IMR-90 (cell line): ENCODE results near the gene SPRR3. TPM values are rescaled to one million over a fixed set of nuclear protein-coding genes. Genes with fewer than 3 reads are reported as not detected.

Source experiments
- ATAC-seq: fragments of 200-7000 bp; cut with Tn5 transposase; 2 replicates; pipeline ENCODE4 v1.9.1; 2020; ENCODE audit warnings: low read depth, mild to moderate bottlenecking, moderate library complexity
- BruUV-seq: library from RNA; stranded (reverse); fragments of 400-500 nt; replicated peaks from 2 replicates; lab custom pipeline; 2021; lab: Mats Ljungman, UMichigan
- CTCF ChIA-PET: fragments of 300-600 bp; formaldehyde crosslinking; extraction: SDS; loops from one replicate; lab custom pipeline; 2021; ENCODE audit warnings: antibody characterized with exemption; lab: Yijun Ruan, JAX
- POLR2A ChIA-PET: fragments of 300-600 bp; sonication (Branson Sonifier 250); formaldehyde crosslinking; loops from one replicate; lab custom pipeline; 2022; ENCODE audit warnings: antibody characterized with exemption; ENCODE audit not compliant: unreplicated experiment; lab: Charles Lee
- DNase-seq: peaks from one replicate; pipeline ENCODE4 v3.0.0; 2013
- H2AFZ ChIP-seq: replicated peaks from 2 replicates; pipeline ENCODE3; 2013; ENCODE audit warnings: low read length, mild to moderate bottlenecking; ENCODE audit not compliant: poor library complexity
- H2AK5ac ChIP-seq: 2 replicates; pipeline ENCODE4 v1.6.1; 2013; ENCODE audit warnings: low read depth, low read length, inconsistent platforms
- H2AK9ac ChIP-seq: replicated peaks from 2 replicates; pipeline ENCODE3; 2013; ENCODE audit warnings: mild to moderate bottlenecking, low read depth, low read length, moderate library complexity; ENCODE audit not compliant: poor library complexity
- H2BK120ac ChIP-seq: 2 replicates; pipeline ENCODE4 v1.6.1; 2013; ENCODE audit warnings: low read depth, low read length, inconsistent platforms
- H2BK15ac ChIP-seq: 3 replicates; pipeline ENCODE4 v1.6.1; 2013; ENCODE audit warnings: low read depth, low read length, inconsistent platforms
- H2BK20ac ChIP-seq: 2 replicates; pipeline ENCODE4 v1.6.1; 2013; ENCODE audit warnings: low read depth, mild to moderate bottlenecking, inconsistent platforms, low read length, moderate library complexity
- H2BK5ac ChIP-seq: 2 replicates; pipeline ENCODE4 v1.6.1; 2013; ENCODE audit warnings: mild to moderate bottlenecking, low read depth, low read length, inconsistent platforms; ENCODE audit not compliant: poor library complexity, severe bottlenecking
- H3K14ac ChIP-seq: replicated peaks from 2 replicates; pipeline ENCODE4 v1.6.1; 2013; ENCODE audit warnings: low read depth, low read length, inconsistent platforms
- H3K18ac ChIP-seq: 2 replicates; pipeline ENCODE4 v1.6.1; 2013; ENCODE audit warnings: low read depth, low read length, control low read depth
- H3K23ac ChIP-seq: 2 replicates; pipeline ENCODE4 v1.6.1; 2013; ENCODE audit warnings: low read depth, low read length, inconsistent platforms
- H3K27ac ChIP-seq: 2 replicates; pipeline ENCODE4 v1.5.1; 2013; ENCODE audit warnings: mild to moderate bottlenecking, control low read depth, low read length; ENCODE audit not compliant: insufficient read depth
- H3K27me3 ChIP-seq: 2 replicates; pipeline ENCODE4 v1.6.1; 2013; ENCODE audit warnings: low read length; ENCODE audit not compliant: control insufficient read depth, insufficient read depth
- H3K36me3 ChIP-seq: 2 replicates; pipeline ENCODE4 v1.6.1; 2013; ENCODE audit warnings: low read length, mixed read lengths; ENCODE audit not compliant: control insufficient read depth, insufficient read depth
- H3K4ac ChIP-seq: 2 replicates; pipeline ENCODE4 v1.6.1; 2013; ENCODE audit warnings: low read depth, low read length, inconsistent platforms
- H3K4me1 ChIP-seq: 2 replicates; pipeline ENCODE4 v1.6.1; 2013; ENCODE audit warnings: low read length, mixed read lengths; ENCODE audit not compliant: control insufficient read depth, insufficient read depth
- H3K4me2 ChIP-seq: 2 replicates; pipeline ENCODE4 v1.6.1; 2013; ENCODE audit warnings: low read depth, mild to moderate bottlenecking, control low read depth, low read length, moderate library complexity
- H3K4me3 ChIP-seq: 2 replicates; pipeline ENCODE4 v1.5.1; 2013; ENCODE audit warnings: low read depth, mild to moderate bottlenecking, control low read depth, low read length, moderate library complexity; ENCODE audit not compliant: insufficient read depth
- H3K56ac ChIP-seq: 2 replicates; pipeline ENCODE4 v1.6.1; 2013; ENCODE audit warnings: low read length, inconsistent platforms; ENCODE audit not compliant: insufficient read depth; ENCODE audit errors: extremely low read depth
- H3K79me1 ChIP-seq, 2 experiments: 2 replicates each; pipeline ENCODE4 v1.6.1; 2013; ENCODE audit warnings: low read length in 2 of 2, inconsistent platforms in 1 of 2, low read depth in 1 of 2
- H3K9ac ChIP-seq: 2 replicates; pipeline ENCODE4 v1.6.1; 2013; ENCODE audit warnings: low read depth, low read length, control low read depth
- H3K9me1 ChIP-seq: 2 replicates; pipeline ENCODE4 v1.6.1; 2013; ENCODE audit warnings: low read length, inconsistent platforms; ENCODE audit not compliant: insufficient read depth
- H3K9me3 ChIP-seq: 2 replicates; pipeline ENCODE4 v1.6.1; 2013; ENCODE audit warnings: low read length; ENCODE audit not compliant: control insufficient read depth, insufficient read depth
- H4K20me1 ChIP-seq: 2 replicates; pipeline ENCODE4 v1.6.1; 2013; ENCODE audit warnings: low read length, inconsistent platforms; ENCODE audit not compliant: insufficient read depth
- H4K5ac ChIP-seq: 2 replicates; pipeline ENCODE4 v1.6.1; 2013; ENCODE audit warnings: mild to moderate bottlenecking, low read depth, low read length, control low read depth
- H4K8ac ChIP-seq, 2 experiments: 2 replicates each; pipeline ENCODE4 v1.6.1; 2013; ENCODE audit warnings: low read depth in 2 of 2, low read length in 2 of 2, control low read depth in 1 of 2, inconsistent platforms in 1 of 2
- H4K91ac ChIP-seq: 2 replicates; pipeline ENCODE4 v1.6.1; 2013; ENCODE audit warnings: low read depth, low read length, inconsistent platforms; ENCODE audit not compliant: insufficient read depth
- BHLHE40 ChIP-seq: fragments of 150-350 bp; IDR thresholded peaks from 2 replicates; pipeline ENCODE4 v1.6.1; 2016; ENCODE audit warnings: mild to moderate bottlenecking, low read depth, low read length
- CEBPB ChIP-seq: IDR thresholded peaks from 2 replicates; pipeline ENCODE4 v1.6.1; 2012; ENCODE audit warnings: low read depth, low read length, improper control_type of control experiment
- CHD1 ChIP-seq: IDR thresholded peaks from 2 replicates; pipeline ENCODE4 v1.6.1; 2012; ENCODE audit warnings: low read depth, low read length, improper control_type of control experiment
- MAFK ChIP-seq: IDR thresholded peaks from 2 replicates; pipeline ENCODE4 v1.6.1; 2012; ENCODE audit warnings: low read depth, low read length, improper control_type of control experiment
- MAZ ChIP-seq: IDR thresholded peaks from 2 replicates; pipeline ENCODE4 v1.6.1; 2012; ENCODE audit warnings: low read depth, mild to moderate bottlenecking, low read length, improper control_type of control experiment, moderate library complexity, borderline replicate concordance
- MXI1 ChIP-seq: IDR thresholded peaks from 2 replicates; pipeline ENCODE4 v1.6.1; 2012; ENCODE audit warnings: low read depth, mild to moderate bottlenecking, low read length, moderate library complexity, borderline replicate concordance
- POLR2A ChIP-seq: IDR thresholded peaks from 2 replicates; pipeline ENCODE4 v1.6.1; 2012; ENCODE audit warnings: mild to moderate bottlenecking, low read depth, low read length
- RAD21 ChIP-seq: IDR thresholded peaks from 2 replicates; pipeline ENCODE4 v1.6.1; 2012; ENCODE audit warnings: low read length, improper control_type of control experiment
- RCOR1 ChIP-seq: IDR thresholded peaks from 2 replicates; pipeline ENCODE4 v1.6.1; 2012; ENCODE audit warnings: mild to moderate bottlenecking, low read length, improper control_type of control experiment; ENCODE audit not compliant: insufficient replicate concordance
- SMC3 ChIP-seq: fragments of 150-350 bp; IDR thresholded peaks from 2 replicates; pipeline ENCODE4 v1.6.1; 2016; ENCODE audit warnings: low read depth, mild to moderate bottlenecking, antibody characterized with exemption, low read length, moderate library complexity
- WGBS, 2 experiments: methylation state at CpG; one replicate each; pipeline versions ENCODE4 v1.1.5 to v1.1.7; 2013; ENCODE audit warnings: missing lambda C conversion rate in 2 of 2; ENCODE audit not compliant: insufficient read length in 1 of 2; ENCODE audit errors: extremely low coverage in 2 of 2; 5-methylcytosine and 5-hydroxymethylcytosine counted together
- dilution Hi-C: fragments of 300-500 bp; cut with HindIII; formaldehyde crosslinking; loops from one replicate; pipeline ENCODE4 v1.14.3; 2018; ENCODE audit warnings: low sequenced_read_pairs; ENCODE audit not compliant: unreplicated experiment
- in situ Hi-C: fragments of 300-500 bp; cut with MboI; formaldehyde crosslinking; loops from 3 replicates; pipeline ENCODE4 v1.14.3; 2019; ENCODE audit warnings: low sequenced_read_pairs, inconsistent platforms, mixed read lengths
- intact Hi-C: fragments of 100-400 bp; cut with micrococcal nuclease; formaldehyde crosslinking; loops from 2 replicates; pipeline ENCODE4 v1.10.0; 2022
- polyA plus RNA-seq, 3 experiments: library from polyadenylated mRNA; depleted of rRNA; stranded (reverse); fragments of >200 nt; gene quantifications; 2 replicates each; pipeline ENCODE4 v1.2.3, GENCODE V29; 2012; ENCODE audit warnings: low replicate concordance in 1 of 3
- total RNA-seq: library from RNA; depleted of rRNA; stranded (reverse); fragments of >200 nt; gene quantifications from 2 replicates; pipeline ENCODE4 v1.2.3, GENCODE V29; 2012
- TF ChIP-seq, protein P1 (sequence below): conservative IDR thresholded peaks from 2 replicates; pipeline ENCODE4 v1.5.1; 2012; ENCODE audit warnings: mild to moderate bottlenecking, low read depth, low read length, improper control_type of control experiment

Gene SPRR3
- total and polyA plus RNA-seq, 2 of the 4 experiments (the other 2 are of a cell fraction) = not detected

GRCh38 chr1:152998476-152998875 lies 3.1 kb upstream of the SPRR3 start:
- ChIA-PET POLR2A (no interaction called here), CTCF (no interaction called here)
- Histone ChIP-seq H3K4me2 (no peak overlapping the region), H4K20me1 (no peaks in the 10 kb centered on the region), H4K91ac (no peak overlapping the region), H3K9me1 (no peaks in the 10 kb centered on the region), H3K14ac (no peak overlapping the region), H3K27ac (no peak overlapping the region), H3K9me3 (no peaks in the 10 kb centered on the region), H2BK5ac (no peak overlapping the region), H2AK5ac (no peak overlapping the region), H3K4me1 (no peaks in the 10 kb centered on the region), H2BK20ac (no peak overlapping the region), H3K4ac (no peak overlapping the region), H4K8ac (no peak overlapping the region), H3K4me3 (no peak overlapping the region), H2BK15ac (no peak overlapping the region), H2AK9ac (no peak overlapping the region), H3K18ac (no peak overlapping the region), H3K27me3 (no peaks in the 10 kb centered on the region), H2AFZ (no peak overlapping the region), H3K9ac (no peak overlapping the region), H3K79me1 (no peaks in the 10 kb centered on the region), H4K5ac (no peak overlapping the region), H3K36me3 (no peaks in the 10 kb centered on the region), H3K23ac (no peak overlapping the region), H3K56ac (no peak overlapping the region), H2BK120ac (no peak overlapping the region)
- DNase-seq = no peak
- no peak for ATAC-seq
- BruUV-seq = no TSS peak
- WGBS, 2 experiments = 30% methylated on average over 3 of the region's 4 CpGs; no CpG with 5 or more reads in 1 of the 2 experiments
- in situ Hi-C loops = no loop called here
- TF ChIP-seq BHLHE40 (no peak), MAZ (no peak), POLR2A (no peak), RAD21 (no peak), SMC3 (no peak), RCOR1 (no peak), MAFK (no peak), CEBPB (no peak), CHD1 (no peak), MXI1 (no peak)
- TF ChIP-seq, protein P1, sequence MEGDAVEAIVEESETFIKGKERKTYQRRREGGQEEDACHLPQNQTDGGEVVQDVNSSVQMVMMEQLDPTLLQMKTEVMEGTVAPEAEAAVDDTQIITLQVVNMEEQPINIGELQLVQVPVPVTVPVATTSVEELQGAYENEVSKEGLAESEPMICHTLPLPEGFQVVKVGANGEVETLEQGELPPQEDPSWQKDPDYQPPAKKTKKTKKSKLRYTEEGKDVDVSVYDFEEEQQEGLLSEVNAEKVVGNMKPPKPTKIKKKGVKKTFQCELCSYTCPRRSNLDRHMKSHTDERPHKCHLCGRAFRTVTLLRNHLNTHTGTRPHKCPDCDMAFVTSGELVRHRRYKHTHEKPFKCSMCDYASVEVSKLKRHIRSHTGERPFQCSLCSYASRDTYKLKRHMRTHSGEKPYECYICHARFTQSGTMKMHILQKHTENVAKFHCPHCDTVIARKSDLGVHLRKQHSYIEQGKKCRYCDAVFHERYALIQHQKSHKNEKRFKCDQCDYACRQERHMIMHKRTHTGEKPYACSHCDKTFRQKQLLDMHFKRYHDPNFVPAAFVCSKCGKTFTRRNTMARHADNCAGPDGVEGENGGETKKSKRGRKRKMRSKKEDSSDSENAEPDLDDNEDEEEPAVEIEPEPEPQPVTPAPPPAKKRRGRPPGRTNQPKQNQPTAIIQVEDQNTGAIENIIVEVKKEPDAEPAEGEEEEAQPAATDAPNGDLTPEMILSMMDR = no peak
- intact Hi-C loops = no loop called here
- dilution Hi-C loops = no loop called here
